Measurements from ENCODE around the gene PTPN9. TPM values are rescaled to one million over a fixed set of nuclear protein-coding genes. Genes with fewer than 3 reads are reported as not detected.

The PTPN9 gene
- total RNA-seq, 1 donor from 2014 or later = 20.5 TPM

DNA sequence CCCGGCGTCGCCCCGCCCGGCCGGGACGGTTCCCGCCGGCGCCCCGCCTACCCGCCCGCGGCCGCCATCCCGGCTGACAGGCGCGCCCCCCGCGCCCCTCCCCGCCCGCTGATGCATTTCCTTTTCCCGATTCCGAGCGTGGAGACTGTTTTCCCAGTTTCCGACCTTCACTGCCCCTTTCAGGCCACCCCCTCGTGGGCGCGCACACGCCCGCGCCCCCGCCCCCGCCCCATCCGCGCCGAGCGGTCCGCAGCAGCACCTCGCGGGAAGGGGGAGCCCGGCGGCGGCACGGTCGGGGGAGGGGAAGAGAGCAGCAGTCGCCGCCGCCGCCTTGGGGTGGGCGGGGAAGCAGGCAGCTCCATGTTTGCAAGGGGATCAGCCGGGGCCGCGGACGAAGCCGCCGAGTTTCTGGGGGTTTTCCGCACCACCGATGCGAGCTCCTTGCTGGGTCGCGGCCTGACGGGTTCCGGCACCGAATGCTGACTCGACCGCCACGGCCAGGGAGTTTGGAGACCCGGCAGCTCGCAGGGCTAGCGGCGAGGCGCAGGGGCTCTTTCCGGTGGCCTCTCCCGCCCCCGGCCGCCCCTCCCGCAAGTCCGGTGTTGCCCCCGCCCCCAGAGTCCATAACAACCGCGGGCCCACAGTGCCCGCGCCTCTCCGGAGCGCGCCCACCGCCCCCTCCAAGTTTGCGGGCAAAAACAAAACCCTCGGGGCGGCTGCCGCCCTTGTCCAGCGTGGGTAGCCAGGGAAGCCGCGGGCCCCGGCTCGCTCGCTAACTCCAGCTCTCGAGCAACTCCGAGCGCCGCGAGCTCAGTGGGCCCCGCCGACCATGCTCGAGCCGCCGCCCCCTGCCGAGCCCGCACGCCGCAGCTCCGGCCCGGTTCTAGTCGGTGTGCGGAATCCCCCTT lies 124.4 kb downstream of the PTPN9 start:
- DNase-seq (ENCODE audit: low spot score) = peak; percentile 94

DNA sequence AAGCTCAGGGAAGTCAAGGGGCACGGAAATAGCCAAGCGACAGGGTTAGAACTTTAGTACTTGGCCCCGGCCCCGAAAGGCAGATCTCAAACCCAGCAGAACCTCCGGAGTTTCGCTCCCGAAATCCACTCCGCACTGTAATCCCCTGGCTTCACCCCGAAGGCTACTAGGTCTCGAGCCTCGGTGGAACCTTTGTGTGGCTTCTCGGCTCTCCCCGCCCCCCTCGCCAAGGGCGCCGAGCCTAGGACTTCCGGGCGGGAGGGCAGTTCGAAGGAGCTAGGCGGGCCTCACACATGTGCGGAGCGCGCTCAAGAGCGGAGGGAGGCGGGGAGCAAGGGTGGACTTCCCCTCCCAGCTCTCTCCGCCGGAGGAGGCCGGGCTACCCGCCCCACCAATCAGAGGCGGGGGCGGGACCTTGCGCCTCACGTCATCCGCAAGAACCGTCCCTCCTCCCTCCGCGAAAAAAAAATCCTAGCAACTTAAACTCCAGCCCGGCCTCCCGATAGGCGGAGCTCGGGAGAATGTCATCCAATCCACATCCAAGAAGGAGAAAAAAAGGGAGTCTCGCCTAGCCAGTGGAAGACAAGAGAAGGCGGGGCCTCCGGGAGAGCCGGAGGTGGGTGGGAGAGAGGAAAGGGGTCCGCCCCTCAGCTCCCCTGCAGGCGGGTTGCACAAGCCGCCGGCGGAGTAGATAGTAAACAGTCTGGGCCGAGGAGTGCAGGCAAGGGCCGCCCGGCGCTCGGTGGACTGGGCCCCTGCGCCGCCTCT lies 125.2 kb downstream of the PTPN9 start:
- peak; percentile 98 for DNase-seq (ENCODE audit: low spot score)

DNA sequence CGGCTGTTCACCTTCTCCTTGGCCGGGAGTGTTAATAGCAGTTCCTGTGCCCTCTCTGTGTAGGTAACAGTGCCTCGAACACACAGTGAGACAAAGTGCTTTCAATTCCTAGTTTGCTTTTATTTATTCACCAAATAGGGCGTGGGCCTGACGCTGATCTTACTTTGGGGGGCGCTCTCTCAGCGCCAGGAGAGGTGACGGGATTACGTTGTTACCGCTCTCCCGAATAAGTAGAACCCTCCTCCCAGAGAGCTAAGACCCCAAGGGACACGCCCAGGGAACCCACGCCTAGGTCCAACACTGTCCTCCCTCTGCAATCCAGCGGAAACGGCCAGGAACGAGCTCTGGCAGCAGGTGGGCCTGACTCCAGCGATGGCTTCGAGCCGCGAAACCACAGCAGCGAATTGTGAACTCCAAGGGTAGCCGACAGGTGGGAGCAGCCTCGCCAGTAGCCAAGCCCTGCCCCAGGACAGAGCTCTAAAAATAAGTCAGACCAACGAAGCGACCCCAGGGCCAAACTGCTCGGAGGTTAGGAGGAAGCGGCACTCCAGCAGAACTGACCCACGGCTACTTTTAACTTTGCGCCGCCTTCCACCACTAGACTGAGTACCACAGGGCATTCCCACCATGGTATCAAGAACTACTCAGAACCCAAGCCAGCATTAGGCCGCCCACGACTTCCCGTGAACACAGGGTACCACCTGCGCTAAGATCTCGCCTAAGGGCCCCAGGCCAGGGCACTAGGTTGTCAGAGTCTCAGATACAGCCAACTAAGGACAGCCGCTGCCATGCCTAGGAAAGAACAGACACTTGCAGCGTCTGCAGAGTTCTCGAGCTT lies 126.0 kb downstream of the PTPN9 start:
- DNase-seq (ENCODE audit: low spot score) = no peak

DNA sequence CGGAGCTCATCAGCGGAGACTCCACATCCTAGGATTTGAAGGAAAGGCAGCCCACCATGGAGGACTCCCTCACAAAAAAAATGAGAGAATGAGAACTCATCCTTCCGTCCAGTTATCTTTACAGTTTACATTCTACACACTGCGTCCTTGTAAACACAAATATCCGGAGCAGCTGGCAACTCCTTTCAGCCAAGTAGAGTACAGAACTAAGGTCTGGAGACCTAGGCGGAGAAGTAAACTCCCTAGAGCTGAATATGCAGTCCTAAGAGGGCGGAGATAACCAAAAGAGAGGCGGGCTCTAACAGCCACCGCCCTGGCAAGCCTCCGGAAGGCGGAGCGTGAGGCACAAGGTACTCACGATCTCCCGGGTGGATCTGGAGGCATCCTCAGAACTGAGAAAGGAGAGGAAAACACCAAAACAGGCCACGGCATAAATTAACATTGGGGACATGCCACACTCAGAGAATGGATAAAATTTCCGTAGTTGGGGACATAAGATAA lies 126.7 kb downstream of the PTPN9 start:
- DNase-seq (ENCODE audit: low spot score) = peak; percentile 92

DNA sequence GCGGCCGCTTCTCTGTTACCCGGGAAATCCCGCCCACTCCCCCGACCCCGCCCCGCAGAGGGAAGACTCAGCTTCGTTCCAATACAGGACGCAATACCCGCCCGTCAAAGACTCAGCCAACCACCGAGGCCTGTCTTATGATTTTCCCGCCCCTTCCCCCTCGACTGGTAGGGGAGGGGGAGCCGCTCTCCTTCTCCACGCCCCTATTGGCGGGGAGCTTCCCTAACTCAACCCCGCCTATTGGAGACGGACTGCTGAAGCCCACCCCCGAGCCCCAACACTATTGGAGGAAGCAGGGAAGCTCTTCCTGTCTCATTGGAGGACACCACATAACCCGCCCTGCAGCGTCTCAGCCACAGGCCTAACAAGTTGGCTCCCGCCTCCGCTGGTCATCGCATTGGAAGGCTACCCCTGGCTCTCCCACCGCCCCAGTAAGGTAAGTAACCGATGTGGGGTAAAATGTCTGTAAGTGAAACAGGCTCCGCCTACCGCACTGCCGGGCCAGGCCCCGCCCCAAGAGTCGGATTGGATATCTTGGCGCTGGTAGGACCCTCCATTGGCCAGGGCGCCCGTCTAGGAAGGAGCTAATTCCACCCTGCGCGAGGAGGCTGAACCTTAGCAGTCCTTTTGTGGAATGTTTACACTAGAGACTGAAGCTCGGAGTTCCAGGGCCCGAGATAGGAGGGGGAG lies 127.3 kb downstream of the PTPN9 start, which contains the start of gene SIN3A:
Gene SIN3A (minus strand): TSS at position 17 of the 690 bp plus-strand sequence. CDS start 21,315 bp downstream, outside the sequence.
- peak; percentile 100 for DNase-seq (ENCODE audit: low spot score)

DNA sequence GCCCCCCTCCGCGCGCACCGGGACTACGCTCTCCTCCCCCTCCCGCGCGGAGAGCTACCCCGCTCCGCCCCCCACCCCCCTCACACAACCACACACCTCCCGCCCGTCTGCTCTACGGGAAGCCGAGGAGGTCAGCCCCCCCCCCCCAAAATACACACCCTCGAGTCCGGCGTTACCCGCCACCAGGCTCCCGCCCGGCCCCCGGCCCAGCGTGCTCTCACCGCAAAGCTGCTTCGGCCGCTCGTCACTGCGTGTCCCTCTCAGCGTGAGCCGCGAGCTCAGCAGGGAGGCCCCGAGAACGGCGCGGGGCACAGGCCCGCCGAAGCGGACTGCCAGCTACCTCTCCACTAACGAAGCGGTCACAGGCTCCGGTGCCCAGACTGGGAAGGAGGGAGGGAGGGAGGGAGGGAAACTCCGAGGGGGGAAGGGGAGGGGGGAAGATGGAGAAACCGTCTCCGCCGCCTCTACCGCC lies 127.9 kb downstream of the PTPN9 start:
- DNase-seq (ENCODE audit: low spot score) = no peak

DNA sequence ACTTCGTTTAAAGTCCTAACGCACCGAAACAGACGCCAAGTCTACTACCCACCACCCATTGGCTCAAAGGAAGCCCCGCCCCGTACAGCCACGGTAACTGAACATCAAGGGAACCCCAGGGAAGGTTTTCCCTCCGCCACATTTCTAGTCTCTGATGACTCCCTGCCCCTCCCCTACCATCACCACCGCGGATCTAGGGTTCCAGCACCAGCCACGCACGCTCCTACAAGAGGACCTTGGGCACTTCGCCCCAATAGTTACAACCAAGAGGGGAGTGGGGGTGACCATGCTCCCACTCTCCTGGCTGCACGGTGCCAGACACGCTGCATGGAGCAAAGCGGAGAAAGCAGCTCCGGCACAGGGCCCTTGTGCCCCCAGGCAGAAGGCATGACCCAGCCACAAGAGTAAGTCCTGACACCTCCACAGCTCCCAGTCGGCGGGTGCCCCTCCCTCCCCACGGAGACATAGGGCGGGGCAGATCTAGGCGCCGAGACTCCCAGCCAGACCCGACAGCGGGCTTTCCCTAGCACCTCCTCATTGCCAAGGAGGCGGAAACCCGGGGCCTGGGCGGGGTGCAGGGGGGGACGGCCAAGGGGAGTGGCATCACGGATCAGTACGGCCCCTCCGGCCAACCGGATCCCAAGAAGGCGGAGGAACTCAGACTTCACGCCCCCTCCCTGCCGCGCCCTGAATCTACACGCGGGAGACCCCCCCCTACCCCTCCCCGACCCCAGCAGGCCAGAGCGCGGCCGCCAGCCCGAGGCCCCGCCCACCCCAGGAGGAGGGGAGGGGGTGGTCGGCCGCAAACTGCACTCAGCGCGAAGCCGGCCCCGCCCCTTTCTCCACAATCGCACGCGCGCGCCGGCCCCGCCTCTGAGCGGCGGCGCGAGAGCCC lies 128.6 kb downstream of the PTPN9 start:
- DNase-seq (ENCODE audit: low spot score) = peak; percentile 98

DNA sequence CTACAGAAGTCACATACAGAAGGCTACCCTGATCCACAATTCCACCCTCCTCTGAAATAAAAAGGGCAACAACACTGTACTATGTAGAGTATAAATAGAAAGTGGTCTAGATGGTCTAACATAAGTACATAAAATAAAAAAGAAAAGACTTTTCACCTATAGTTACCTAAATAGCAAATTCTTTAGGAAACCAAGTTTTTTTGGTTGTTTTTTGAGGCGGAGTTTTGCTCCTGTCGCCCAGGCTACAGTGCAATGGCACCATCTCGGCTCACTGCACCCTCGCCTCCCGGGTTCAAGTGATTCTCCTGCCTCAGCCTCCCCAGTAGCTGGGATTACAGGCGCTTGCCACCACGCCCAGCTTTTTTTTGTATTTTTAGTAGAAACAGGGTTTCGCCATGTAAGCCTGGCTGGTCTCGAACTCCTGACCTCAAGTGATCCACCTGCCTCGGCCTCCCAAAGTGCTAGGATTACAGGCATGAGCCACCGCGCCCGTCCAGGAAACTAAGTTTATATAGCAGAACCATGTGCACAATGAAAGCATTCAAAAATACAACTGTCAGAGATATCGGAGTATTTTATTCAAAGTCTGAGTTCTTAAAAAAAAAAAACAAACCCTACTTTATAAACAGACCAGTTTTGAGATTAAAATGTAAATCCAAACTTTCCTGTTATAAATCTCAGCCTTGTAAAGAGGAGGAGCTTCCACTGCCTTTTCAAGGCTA lies 129.4 kb downstream of the PTPN9 start:
- peak; percentile 41 for DNase-seq (ENCODE audit: low spot score)

DNA sequence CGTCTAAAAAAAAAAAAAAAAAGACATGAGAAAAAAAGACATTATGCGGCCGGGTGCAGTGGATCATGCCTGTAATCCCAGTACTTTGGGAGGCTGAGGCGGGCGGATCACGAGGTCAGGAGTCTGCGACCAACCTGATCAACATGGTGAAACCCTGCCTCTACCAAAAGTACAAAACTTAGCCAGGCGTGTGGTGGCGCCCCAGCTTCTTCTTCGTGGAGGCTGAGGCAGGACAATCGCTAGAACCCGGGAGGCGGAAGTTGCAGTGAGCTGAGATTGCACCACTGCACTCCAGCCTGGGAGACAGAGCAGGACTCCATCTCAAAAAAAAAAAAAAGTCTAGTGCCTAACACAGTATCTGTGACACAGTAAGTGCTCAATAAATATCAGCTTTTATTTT lies 130.9 kb downstream of the PTPN9 start:
- peak; percentile 83 for DNase-seq (ENCODE audit: low spot score)

DNA sequence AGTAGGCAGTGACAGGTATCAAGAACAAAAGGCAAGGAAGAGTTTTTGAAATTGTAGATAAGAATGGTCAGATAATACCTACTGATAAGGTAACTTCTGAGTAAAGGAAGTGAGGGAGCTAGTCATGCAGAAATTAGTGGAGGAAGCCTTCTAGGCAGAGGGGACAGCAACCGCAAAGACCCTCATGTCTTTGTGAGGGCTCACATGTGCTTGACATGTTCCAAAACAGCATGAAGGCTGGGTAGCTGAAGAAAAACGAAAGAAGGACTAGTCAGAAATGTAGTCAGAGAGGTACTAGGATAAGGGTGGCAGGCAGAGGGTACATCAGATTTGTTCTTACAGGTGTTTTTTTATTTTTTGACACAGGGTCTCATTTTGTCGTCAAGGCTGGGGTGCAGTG lies 133.0 kb downstream of the PTPN9 start:
- no peak for DNase-seq (ENCODE audit: low spot score)

DNA sequence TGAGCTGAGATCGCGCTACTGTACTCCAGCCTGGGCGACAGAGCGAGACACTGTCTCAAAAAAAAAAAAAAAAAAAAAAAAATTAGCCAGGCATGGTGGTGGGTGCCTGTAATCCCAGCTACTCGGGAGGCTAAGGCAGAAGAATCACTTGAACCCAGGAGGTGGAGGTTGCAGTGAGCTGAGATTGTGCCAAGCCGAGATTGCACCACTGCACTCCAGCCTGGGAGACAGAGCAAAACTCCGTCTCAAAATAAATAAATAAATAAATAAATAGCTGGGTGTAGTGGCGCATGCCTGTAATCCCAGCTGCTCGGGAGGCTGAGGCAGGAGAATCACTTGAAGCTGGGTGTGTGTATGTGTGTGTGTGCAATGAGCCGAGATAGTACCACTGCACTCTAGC lies 133.8 kb downstream of the PTPN9 start:
- peak; percentile 20 for DNase-seq (ENCODE audit: low spot score)

DNA sequence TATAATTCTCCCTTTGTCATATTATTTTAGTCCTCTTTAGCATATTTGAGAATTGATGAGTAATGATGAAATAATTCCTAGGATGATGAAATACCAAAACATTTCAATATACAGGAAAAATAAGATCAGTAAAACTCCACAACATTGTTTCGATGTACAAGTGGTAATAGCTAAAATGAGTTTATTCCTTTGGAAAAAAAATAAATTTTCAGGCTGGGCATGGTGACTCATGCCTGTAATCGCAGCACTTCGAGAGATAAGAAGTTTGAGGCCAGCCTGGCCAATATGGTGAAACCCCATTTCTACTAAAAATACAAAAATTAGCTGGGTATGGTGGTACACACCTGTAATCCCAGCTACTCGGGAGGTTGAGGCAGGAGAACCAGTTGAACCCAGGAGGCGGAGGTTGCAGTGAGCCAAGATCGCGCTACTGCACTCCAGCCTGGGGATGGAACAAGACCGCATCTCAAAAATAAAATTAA lies 135.1 kb downstream of the PTPN9 start:
- DNase-seq (ENCODE audit: low spot score) = peak; percentile 14

DNA sequence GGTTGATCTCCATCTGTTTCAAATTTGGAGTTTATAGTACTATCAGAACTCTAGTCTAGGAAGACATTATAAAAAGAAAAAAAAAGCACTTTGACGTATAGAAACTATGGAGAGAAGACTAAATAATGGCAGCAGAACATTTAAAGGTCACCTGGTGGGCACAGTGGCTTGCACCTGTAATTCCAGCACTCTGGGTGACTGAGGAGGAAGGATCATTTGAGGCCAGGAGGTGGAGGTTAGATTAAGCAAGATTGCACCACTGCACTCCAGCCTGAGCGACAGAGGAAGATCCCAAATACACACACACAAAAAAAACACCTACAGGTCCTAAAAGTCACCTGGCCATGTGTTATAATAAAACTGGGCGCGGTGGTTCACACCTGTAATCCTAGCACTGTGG lies 141.4 kb downstream of the PTPN9 start:
- no peak for DNase-seq (ENCODE audit: low spot score)

DNA sequence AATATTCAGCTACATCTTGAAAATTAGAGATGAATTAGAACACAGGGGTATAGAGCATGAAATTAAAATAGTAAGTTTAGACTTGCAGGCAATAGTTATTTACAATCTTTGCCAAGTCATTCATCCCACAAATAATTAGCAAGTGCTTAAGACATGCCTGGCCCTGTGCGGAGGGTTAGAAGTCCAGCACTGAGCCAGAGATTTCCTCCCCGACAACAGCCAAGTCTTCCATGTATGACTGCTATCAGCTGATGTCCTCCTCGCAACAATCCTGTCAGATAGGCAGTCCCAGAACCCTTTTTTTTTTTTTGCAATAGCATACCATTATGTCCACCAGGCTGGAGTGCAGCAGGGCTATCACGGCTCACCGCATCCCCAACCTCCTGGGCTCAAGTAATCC lies 142.2 kb downstream of the PTPN9 start:
- DNase-seq (ENCODE audit: low spot score) = no peak

DNA sequence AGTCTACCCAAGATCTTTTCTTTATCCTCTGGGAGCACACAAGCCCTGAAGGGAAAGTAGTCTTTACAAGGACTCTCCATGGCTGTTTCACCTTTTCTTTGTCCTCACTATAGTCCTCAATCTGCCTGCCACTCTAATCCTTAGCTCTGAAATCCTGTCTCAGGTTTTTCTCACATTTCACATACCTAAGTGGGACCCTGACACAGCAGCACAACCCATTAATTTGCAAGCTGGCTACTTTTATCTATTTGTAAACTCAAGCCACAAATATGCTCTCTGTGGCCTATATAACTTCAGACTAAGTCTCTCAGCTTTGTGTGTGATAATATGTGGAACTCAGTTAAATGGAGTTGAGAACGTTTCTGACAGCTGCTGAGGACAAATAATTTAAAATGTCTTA lies 147.4 kb downstream of the PTPN9 start:
- DNase-seq (ENCODE audit: low spot score) = no peak

DNA sequence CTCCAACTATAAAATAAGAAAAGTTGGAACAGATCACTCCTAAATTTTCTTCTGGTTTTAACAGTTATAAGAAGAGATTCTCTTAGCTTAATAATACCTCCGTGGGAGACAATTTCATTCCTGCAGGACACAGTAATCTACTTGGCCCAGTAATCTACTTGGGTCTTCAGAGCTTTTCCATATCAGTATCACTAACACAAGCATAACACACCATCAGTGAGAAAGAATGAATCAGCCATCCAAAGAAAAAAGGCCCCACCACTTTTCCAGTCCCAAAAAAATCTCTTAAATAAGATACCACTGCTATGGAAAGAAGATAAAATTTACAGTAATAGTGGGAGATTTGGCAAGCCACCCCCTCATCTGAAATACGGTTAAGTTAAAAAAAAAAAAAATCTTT lies 147.8 kb downstream of the PTPN9 start:
- no peak for DNase-seq (ENCODE audit: low spot score)

DNA sequence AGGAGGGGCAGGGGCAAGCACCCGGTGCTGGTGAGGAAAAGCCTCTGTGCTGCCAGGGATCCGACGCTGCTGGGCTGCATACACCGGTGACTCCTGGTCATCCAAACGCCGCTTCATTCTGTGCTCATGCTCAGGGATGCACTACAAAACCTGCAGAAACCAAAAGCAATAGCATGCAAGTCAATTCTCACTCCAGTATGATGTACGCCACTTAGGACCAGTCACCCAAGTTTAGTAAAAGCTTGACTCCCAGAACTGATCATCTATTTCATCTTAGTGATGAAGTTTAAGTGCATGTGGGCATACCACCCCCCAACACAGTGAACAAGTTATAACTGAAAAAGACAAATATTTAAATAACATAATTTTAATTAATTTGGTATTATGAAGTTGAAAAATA lies 148.9 kb downstream of the PTPN9 start:
- no peak for DNase-seq (ENCODE audit: low spot score)

DNA sequence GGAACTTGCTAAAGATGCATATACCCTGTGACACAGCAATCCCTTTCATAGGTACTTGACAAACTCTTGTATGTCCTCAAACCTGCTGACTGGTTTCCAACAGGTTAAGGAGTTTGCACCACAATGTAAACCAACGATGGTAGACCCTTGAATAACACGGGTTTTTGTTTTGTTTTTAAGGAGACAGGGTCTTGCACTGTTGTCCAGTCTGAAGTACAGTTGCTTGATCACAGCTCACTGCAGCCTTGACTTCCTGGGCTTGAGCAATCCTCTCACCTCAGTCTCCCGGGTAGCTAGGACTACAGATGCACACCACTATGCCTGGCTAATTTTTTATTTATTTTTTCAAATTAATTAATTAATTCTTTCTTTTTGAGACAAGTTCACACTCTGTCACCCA lies 151.0 kb downstream of the PTPN9 start:
- no peak for DNase-seq (ENCODE audit: low spot score)
